Thyroid gland (tissue), 4 donors: ENCODE data around the gene XRCC5.

Source experiments
- POLR2A ChIP-seq, 2 donors: fragments of 450-650 bp; IDR thresholded peaks; one replicate each; pipeline ENCODE4 v1.6.1; 2017; ENCODE audit warnings: antibody characterized with exemption in 2 of 2, mild to moderate bottlenecking in 2 of 2, moderate library complexity in 1 of 2
- TF ChIP-seq, protein P1 (sequence below), 6 experiments: fragments of 200-600 bp in 3 of 6; fragments of 450-650 bp in 3 of 6; sonication (generic) in 3 of 6; IDR thresholded peaks; one replicate each; pipeline ENCODE4 v1.5.1; 2016 to 2019; ENCODE audit warnings: antibody characterized with exemption in 6 of 6, mild to moderate bottlenecking in 2 of 6, inconsistent platforms in 1 of 6, moderate library complexity in 1 of 6

DNA sequence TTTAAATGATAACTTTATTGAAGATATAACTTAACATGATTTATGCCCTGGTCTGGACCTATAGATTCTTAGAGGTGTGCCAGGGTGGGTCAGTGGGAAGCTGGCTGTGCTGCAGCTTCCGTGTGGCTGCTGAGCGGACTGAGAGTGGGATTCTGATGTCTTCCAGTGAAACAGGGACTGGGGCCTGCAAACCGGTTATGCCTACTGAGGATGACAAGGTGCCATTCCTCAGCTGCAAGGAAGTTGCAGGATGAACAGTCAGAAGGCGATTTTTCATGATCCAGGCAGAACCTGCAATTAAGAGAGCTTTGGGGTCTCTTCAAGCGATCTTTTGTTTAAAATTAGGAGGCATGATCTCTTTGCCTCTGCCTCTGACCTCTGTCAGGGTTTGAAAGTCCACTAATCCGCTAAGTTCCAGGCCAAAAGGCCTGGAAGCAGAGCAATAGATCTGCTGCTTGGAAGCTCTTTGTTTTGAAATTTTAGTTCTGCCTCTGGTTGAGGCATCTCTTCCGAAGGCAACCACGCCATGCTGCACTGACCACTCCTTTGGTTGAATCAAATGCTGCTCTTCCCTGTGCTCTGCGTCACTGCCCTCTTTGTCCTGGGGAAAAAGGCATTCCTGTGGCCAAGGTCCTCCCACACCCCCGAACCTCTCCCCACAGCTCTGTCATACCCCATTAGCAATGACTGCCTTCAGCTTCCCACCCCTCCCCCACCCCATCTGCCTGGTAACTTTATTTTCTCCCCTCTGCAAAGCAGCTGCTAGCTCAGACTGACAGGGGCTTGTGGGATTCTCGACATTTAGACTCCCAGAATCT is 25.5 kb upstream of the XRCC5 start:
- TF ChIP-seq, protein P1, sequence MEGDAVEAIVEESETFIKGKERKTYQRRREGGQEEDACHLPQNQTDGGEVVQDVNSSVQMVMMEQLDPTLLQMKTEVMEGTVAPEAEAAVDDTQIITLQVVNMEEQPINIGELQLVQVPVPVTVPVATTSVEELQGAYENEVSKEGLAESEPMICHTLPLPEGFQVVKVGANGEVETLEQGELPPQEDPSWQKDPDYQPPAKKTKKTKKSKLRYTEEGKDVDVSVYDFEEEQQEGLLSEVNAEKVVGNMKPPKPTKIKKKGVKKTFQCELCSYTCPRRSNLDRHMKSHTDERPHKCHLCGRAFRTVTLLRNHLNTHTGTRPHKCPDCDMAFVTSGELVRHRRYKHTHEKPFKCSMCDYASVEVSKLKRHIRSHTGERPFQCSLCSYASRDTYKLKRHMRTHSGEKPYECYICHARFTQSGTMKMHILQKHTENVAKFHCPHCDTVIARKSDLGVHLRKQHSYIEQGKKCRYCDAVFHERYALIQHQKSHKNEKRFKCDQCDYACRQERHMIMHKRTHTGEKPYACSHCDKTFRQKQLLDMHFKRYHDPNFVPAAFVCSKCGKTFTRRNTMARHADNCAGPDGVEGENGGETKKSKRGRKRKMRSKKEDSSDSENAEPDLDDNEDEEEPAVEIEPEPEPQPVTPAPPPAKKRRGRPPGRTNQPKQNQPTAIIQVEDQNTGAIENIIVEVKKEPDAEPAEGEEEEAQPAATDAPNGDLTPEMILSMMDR (IDR thresholded peaks at IDR 0.05): no peak
- no peak for TF ChIP-seq POLR2A (IDR thresholded peaks at IDR 0.05)
